ENCODE measurements around the gene ZNF841.
"Not testable (repeated sequence)": the region's sequence is repeated elsewhere in the genome, so short reads cannot be mapped to it uniquely, and the experiment has no call there.

Gene ZNF841

GRCh38 chr19:52095172-52096014 lies at the start of gene ZNF841:
ZNF841 (minus strand) TSS chr19:52095765; CDS start chr19:52084801, 10,964 bp downstream.
- peak; percentile 93 for DNase-seq (ENCODE audit: low read depth)

DNA sequence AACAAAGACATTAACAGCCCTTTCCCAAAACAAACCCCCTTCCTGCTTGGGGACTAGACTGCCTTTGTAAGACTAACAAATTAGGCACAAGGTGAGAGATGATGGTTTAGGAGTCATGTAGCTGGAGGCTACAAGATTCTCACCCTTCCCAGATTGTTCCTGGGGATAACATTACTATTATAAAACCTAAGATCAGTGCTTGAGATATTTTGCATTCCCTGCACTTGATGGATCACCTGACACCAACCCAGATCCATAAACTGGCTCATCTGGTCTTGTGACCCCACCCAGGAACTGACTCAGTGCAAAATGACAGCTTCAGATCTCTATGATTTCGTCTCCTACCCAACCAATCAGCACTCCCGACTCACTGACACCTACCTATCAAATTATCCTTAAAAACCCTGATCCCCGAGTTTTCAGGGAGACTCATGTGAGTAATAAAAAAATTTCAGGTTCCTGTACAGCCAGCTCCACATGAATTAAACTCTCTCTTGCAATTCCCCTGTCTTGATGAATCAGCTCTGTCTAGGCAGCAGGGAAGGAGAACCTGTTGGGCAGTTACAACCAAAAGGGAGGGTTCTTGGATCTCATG lies 46.5 kb upstream of the ZNF841 start:
- DNase-seq (ENCODE audit: low read depth), result no peak

DNA sequence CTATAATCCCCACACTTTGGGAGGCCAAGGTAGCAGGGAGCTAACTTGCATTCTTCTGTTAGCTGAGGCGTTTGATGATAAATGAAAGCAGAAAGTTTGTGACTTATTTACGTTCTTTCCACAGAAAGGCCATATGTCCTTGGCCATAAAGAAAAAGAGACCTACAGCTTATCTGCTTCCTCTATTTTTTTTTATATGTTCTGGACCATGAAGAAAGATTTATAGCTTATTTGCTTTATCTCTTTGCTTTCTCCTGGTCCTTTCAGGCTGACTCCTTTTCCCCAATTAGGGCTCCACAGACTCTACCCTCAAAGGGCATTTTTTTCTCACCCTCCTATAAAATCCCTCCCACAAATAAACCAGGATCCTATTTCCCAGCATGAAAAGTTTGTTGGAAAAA lies 45.6 kb upstream of the ZNF841 start:
- DNase-seq (ENCODE audit: low read depth), result no peak

DNA sequence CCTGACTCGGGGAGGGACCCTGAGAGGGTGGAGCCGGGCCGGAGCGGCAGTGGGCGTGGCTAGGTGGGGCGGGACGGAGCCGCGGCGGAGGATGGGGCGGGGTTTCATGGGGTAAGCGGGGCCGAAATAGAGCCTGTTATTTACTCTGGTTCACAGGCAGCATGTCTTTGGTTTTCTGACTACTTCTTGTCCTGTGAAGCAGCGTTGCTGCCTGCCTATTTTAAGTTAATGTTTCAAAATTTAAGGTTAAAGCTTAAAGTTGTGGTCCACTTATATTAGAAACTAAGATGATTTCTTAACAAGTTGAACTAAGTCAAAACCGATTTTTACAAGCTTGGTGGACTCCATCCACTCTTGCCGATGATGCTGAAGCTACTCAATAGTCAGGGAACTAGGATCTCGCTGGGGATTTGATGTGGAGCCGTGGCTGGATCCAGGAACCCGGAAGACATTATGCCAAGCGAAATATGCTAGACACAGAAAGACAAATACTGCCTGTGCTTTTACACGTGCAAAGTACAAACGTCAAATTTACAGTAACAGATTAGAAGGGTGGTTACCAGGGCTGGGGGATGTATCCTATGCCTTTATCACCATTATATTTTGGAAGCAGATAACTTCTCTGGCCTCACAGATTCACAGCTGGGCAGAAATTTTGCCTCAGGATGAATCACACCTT lies 44.6 kb upstream of the ZNF841 start:
- no peak for DNase-seq (ENCODE audit: low read depth)

DNA sequence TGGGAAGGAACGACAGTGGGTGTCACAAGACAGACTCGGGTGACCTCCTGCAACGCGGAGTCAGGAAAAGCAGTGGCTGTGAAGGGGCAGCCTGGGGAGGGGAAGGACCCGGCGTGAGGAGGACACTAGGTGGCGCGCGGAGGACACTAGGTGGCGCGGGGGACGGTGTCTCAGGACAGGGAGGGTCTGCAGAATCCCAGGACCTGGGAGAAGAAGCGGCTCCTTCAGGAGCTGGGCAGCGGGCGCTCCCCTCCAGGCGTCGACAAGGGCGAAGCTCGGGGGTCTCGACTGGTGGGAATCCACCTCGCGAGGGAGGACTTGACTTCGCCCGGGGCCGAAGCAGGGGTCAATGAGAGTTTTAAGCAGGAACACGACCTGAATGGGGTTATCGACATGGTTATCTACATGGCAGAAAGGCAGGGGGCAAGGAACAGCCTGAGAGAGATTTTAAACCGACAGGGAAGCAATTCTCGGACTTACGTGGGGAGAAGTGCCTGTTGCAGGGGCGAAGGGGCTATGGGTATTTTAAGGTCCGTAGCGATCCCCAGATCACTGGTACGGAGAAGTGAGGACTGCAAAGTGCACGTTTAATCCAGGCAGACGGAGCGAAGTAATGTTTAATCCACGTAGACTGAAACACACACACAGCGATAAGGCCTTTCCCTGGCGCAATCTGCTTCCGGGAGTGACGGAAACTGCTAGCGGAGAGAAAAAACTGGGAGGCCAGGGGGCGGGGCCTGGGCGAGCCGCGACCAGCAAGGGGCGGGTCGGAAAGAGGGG lies 43.9 kb upstream of the ZNF841 start, which contains the start of gene ZNF616:
Gene ZNF616 (minus strand): TSS at position 687 of the 780 bp plus-strand sequence. CDS start 9,426 bp downstream, outside the sequence.
- peak; percentile 94 for DNase-seq (ENCODE audit: low read depth)

DNA sequence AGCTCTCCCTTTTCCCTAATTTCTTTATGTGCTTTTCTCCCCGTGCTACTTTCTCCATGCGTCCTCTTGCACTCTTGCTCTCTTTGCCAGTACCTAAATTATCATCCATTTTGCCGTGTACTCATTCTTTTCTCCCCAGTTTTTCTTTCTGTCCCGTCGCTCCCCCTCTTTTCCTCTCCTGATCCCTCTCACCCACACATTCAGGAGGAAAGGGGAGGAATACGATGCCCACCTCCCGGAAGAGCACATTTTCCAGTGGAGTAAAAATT lies 43.4 kb upstream of the ZNF841 start:
- no peak for DNase-seq (ENCODE audit: low read depth)

DNA sequence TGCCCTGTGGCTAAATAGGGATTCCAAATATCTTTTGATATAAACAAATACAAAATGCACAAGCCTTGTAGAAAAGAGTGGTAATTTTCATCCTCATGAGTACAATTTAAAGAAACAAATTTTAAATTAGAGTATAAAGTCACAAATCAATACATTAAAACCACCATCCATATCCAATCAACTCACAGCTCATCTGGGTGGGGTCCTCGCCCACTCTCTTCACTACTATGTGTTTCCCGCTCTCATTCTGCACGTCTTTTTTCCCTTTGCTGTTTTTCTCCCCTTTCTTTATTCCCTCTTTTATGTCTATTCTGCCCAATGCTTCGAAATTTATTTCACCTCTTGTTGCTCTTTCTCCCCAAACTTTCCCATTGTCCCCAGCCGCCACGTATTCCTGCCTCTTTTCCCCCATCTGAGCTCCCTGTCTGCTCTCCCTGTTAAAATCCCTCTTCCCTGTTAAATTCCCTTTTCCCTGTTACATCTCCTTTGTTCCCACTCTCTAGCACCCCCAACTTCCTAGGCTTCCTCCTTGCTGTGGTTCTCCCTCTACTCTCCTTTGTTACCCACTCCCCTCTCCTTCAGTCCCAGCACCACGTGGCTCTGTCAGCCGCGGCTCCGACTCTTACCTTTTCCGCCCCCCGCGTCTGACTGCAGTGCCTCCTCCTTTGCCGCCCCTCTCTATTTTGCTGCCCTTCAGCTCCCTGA lies 42.9 kb upstream of the ZNF841 start:
- DNase-seq (ENCODE audit: low read depth), result peak; percentile 23

DNA sequence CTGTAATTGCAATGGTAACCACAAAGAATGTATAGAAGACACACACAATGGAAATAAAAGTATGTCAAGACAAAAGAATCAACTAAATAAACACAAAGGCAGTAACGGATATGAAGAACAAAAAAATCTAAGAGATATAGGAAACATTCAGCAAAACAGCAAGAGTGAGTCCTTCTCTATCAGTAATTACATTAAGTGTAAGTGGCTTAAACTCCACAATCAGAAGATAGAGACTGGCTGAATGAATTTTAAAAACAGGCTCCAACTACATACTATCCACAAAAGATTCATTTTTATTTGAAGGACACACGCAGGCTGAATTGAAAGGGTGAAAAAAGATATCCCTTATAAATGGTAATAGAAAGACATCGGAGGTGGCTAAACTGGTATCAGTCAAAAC lies 24.7 kb upstream of the ZNF841 start:
- DNase-seq (ENCODE audit: low read depth), result no peak

DNA sequence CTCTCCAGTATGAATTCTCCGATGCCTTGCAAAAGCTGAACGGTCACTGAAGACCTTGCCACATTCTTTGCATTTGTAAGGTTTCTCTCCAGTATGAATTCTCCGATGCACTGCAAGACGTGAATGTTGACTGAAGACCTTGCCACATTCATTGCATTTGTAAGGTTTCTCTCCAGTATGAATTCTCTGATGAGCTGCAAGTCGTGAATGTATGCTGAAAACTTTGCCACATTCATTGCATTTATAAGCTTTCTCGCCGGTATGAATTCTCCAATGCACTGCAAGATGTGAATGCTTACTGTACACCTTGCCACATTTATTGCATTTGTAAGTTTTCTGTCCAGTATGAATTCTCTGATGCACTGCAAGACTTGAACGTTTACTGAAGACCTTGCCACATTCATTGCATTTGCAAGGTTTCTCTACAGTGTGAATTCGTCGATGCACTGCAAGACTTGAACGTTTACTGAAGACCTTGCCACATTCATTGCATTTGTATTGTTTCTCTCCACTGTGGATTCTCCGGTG lies 20.0 kb upstream of the ZNF841 start:
- DNase-seq (ENCODE audit: low read depth), result no peak

DNA sequence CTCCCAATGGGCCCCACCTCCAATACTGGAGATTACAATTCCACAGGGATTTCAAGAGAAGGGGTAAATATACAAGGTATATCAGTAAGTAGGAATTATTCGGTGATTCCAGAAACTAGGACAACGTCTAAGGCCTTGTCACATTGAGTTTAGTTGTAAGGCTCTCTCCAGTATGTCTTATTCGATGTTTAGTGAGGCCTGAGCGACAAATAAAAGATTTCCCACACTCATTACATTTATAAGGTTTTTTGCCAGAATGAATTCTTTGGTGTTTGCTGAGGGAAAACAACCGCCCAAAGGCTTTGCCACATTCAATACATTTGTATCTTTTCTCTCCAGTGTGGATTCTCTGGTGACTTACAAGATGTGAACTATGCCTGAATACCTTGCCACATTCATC lies 19.1 kb upstream of the ZNF841 start:
- DNase-seq (ENCODE audit: low read depth), result no peak

DNA sequence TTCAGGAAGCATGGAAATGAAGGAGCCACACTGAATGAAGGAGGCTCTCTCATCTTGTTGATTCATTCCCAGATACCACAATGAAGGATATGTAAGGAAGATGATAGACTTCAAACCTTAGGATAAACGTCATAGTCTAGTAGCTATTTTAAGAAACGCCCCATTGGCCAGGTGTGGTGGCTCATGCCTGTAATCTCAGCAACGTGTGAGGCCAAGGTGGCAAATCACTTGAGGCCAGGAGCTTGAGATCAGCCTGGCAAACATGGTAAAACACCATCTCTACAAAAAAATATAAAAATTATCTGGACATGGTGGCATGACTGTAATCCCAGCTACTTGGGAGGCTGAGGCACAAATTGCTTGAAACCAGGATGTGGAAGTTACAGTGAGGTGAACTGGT lies 17.1 kb upstream of the ZNF841 start:
- DNase-seq (ENCODE audit: low read depth), result no peak

GRCh38 chr19:52110780-52111179 lies 15.2 kb upstream of the ZNF841 start:
- no peak for DNase-seq (ENCODE audit: low read depth)

DNA sequence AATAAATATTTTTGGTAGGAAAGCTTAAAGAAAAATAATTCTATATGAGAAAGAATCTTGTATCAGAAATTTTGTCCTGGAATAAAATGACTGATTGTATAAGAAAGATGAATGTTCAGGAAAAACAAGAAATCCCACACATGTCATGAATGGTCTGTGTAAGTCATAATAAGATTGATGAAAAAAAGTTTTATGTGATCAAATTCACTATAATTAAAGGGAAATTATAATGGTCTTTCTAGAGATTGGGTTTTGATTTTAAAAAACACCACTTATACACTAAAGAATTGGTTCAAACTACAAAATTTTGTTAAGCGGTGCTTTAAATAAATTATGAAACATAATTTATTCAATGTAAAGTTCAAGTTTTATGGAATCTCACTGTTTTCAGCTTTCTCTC lies 7.2 kb upstream of the ZNF841 start:
- no peak for DNase-seq (ENCODE audit: low read depth)

DNA sequence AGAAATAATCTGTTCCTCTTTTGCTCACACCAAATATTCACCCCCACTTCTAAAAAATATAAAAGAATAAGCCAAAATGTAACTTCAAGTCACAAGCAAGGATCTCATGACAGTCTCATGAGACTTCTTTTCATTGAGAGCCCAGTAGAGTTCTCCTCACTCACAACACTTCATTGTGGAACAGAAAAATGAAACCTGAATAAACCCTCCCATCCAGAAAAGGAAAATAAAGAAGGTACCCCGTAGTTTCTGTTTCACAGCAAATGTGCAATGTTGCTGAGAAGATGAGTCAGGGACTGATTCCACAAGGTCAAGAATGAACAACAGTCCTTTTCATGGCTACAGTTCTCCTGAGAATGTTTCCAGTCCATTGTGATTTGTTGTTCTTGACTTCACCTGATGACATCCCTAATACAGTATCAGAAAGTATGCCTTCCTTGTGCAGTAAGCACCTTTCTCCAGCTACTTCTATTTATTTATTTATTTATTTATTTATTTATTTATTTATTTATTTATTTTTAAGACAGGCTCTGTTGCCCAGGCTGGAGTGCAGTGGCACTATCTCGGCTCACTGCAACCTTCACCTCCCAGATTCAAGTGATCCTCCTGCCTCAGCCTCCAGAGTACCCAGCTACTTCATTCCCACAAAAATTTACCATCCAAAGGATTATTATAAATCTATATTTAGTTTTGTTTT lies 6.4 kb upstream of the ZNF841 start:
- DNase-seq (ENCODE audit: low read depth), result no peak

GRCh38 chr19:52099497-52100138 lies 4.1 kb upstream of the ZNF841 start:
- no peak for DNase-seq (ENCODE audit: low read depth)

DNA sequence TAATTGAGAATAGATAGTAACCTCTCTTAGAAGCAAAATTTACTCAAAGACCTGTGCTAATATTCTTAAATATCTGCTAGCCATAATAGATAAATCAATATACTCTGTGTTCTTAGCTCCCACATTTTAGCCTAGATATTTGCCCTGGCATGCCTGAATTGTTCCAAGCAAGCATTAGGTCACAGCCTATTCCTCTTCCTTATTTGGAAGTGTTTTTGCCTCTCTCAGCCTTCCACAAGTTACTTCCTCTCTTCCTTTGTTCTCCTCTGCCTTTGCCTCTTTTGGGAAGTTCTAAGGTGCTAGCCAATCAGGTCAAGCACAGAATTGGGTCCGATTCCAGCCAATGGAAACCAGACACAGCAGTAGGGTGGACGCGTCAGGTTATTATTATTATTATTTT lies 851 bp upstream of the ZNF841 start:
- DNase-seq (ENCODE audit: low read depth), result not testable (repeated sequence)

DNA sequence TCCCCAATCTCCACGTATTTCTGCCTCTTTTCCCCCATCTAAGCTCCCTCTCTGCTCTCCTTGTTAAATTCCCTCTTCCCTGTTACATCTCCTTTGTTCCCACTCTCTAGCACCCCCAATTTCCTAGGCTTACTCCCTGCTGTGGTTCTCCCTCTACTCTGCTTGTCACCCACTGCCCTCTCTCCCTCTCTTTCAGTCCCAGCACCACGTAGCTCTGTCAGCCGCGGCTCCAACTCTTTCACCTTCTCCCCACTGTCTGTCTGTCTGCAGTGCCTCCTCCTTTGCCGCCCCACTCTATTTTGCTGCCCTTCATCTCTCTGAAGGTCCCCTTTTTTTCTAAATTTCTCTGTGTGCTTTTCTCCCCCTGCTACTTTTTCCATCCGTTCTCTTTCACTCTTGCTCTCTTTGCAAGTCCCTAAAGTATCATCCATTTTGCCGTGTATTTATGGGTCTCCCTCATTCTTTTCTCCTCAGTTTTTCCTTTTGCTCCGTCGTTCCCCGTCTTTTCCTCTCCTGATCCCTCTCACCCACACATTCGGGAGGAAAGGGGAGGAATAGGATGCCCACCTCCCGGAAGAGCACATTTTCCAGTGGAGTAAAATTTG lies 937 bp downstream of the ZNF841 start:
- DNase-seq (ENCODE audit: low read depth), result peak; percentile 12

- peak; percentile 7 for DNase-seq (ENCODE audit: low read depth)
Measured at GRCh38 chr19:52086481-52086880, 9.1 kb downstream of the ZNF841 start.

DNA sequence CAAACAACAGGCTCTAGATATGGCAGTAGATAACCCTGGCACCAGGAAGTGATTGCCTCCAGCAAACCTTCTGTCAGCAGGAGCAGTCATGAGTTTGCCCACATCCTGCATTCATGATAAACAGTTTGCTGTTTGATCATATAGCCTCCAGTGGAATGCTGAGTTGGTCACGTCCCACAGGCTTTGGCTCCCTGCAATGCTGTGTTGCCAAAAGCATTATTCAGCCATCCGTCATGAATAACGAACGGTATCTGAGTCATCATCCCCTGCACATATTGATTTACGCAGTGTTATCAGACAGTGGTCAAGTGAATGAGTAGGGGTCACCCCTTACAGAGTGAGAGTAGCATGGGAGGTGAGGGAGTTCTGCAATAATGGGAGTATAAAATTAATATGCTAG lies 25.1 kb downstream of the ZNF841 start:
- DNase-seq (ENCODE audit: low read depth), result no peak

DNA sequence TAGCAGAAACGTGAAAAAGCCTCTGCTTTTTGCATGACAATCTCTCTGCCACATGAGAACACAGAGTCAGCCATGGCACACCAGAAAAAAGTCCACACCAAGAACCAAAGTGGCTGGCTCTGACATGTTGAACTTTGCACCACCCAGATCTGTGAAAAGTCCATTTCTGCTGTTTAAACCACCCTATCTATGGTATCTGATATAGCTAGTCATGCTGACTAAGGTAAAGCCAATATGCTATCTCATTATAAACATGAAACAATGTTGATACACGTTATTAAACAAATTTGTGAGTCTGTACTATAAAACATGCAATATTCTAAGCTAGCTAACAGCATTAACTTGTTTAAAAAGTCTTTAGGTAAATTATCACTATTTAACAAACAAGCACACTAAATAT lies 25.9 kb downstream of the ZNF841 start:
- no peak for DNase-seq (ENCODE audit: low read depth)

Measured in EH (cell line).